Stimulated activated CD4-positive, alpha-beta T cell treated with anti-CD3 and anti-CD28 coated beads, Interleukin-4, amount 100 ng/mL, for 4 hours (primary cell): Measurements from ENCODE around the gene TOR3A.

Source experiments
- DNase-seq, 2 experiments: peaks; one replicate each; pipeline ENCODE4 v3.0.0-alpha.2; 2020

Gene TOR3A

GRCh38 chr1:179077396-179077795, 4.5 kb upstream of the TOR3A start:
- no peak for DNase-seq

- peak; percentile 13 to 40 for DNase-seq
Observed at GRCh38 chr1:179079113-179079761, 2.6 kb upstream of the TOR3A start.

- peak; percentile 13 to 30 for DNase-seq
Observed at GRCh38 chr1:179080866-179081686, 794 bp upstream of the TOR3A start.

GRCh38 chr1:179082333-179082998, 596 bp downstream of the TOR3A start:
- DNase-seq = peak; percentile 25 to 31

GRCh38 chr1:179082999-179083335, 1.1 kb downstream of the TOR3A start:
- DNase-seq = no peak

GRCh38 chr1:179083533-179083932, 1.7 kb downstream of the TOR3A start:
- no peak for DNase-seq

GRCh38 chr1:179087665-179088064, 5.8 kb downstream of the TOR3A start:
- no peak for DNase-seq

GRCh38 chr1:179089827-179090482, 8.1 kb downstream of the TOR3A start:
- no peak for DNase-seq

- no peak for DNase-seq
Observed at GRCh38 chr1:179090522-179090921, 8.7 kb downstream of the TOR3A start.

- DNase-seq = no peak
Observed at GRCh38 chr1:179090923-179091322, 9.1 kb downstream of the TOR3A start.

GRCh38 chr1:179091691-179092165, 9.9 kb downstream of the TOR3A start:
- DNase-seq = no peak

GRCh38 chr1:179092896-179093461, 11.1 kb downstream of the TOR3A start:
- no peak for DNase-seq

- DNase-seq = no peak
Observed at GRCh38 chr1:179094818-179095217, 12.9 kb downstream of the TOR3A start.

GRCh38 chr1:179095377-179095776, 13.5 kb downstream of the TOR3A start:
- no peak for DNase-seq

- no peak for DNase-seq
Observed at GRCh38 chr1:179095924-179096323, 14.1 kb downstream of the TOR3A start.

- no peak for DNase-seq
Observed at GRCh38 chr1:179099891-179100290, 18.0 kb downstream of the TOR3A start.

GRCh38 chr1:179101566-179101965, 19.7 kb downstream of the TOR3A start:
- no peak for DNase-seq

GRCh38 chr1:179103999-179104398, 22.1 kb downstream of the TOR3A start:
- DNase-seq = no peak

- no peak for DNase-seq
Observed at GRCh38 chr1:179104611-179105250, 22.9 kb downstream of the TOR3A start.

GRCh38 chr1:179105393-179105792, 23.5 kb downstream of the TOR3A start:
- no peak for DNase-seq

- DNase-seq = no peak
Observed at GRCh38 chr1:179107706-179108629, 26.1 kb downstream of the TOR3A start.
